SK-N-SH treated with all-trans-retinoic acid at 6 μM for 48 hours (cell line): ENCODE data around the gene MRPL42.

ENCODE experiments used
- ATAC-seq: fragments of 200-7000 bp; cut with Tn5 transposase; 3 replicates; pipeline ENCODE4 v1.9.1; 2020; ENCODE audit warnings: mild to moderate bottlenecking, moderate library complexity
- ARNTL ChIP-seq: fragments of 450-650 bp; formaldehyde crosslinking; IDR thresholded peaks from 2 replicates; pipeline ENCODE4 v1.5.0; 2020; ENCODE audit warnings: low read depth, mild to moderate bottlenecking, moderate library complexity, borderline replicate concordance
- CREB5 ChIP-seq: fragments of 250-450 bp; sonication (Bioruptor Pico); IDR thresholded peaks from 2 replicates; pipeline ENCODE4 v1.5.1; 2020; ENCODE audit warnings: low read depth, mild to moderate bottlenecking, moderate library complexity
- CSDC2 ChIP-seq: fragments of 250-450 bp; sonication (Bioruptor Pico); IDR thresholded peaks from 2 replicates; pipeline ENCODE4 v1.5.0; 2020; ENCODE audit warnings: mild to moderate bottlenecking, moderate library complexity
- ESRRG ChIP-seq: fragments of 250-450 bp; sonication (Bioruptor Pico); IDR thresholded peaks from 2 replicates; pipeline ENCODE4 v1.6.1; 2021; ENCODE audit warnings: mild to moderate bottlenecking
- GLIS3 ChIP-seq: fragments of 250-450 bp; sonication (Bioruptor Pico); IDR thresholded peaks from 2 replicates; pipeline ENCODE4 v1.5.0; 2020; ENCODE audit warnings: mild to moderate bottlenecking, moderate library complexity
- PATZ1 ChIP-seq: fragments of 250-450 bp; sonication (Bioruptor Pico); IDR thresholded peaks from 2 replicates; pipeline ENCODE4 v1.8.0; 2020; ENCODE audit warnings: mild to moderate bottlenecking, moderate library complexity, borderline replicate concordance
- POU6F1 ChIP-seq: fragments of 250-450 bp; sonication (Bioruptor Pico); IDR thresholded peaks from 2 replicates; pipeline ENCODE4 v1.8.0; 2021; ENCODE audit warnings: low read depth, mild to moderate bottlenecking, moderate library complexity, borderline replicate concordance
- PPARA ChIP-seq: fragments of 250-450 bp; sonication (Bioruptor Pico); IDR thresholded peaks from 2 replicates; pipeline ENCODE4 v1.5.0; 2020; ENCODE audit warnings: mild to moderate bottlenecking, borderline replicate concordance
- RARB ChIP-seq: fragments of 250-450 bp; sonication (Bioruptor Pico); IDR thresholded peaks from 2 replicates; pipeline ENCODE4 v1.8.0; 2021; ENCODE audit warnings: mild to moderate bottlenecking, moderate library complexity
- TCF4 ChIP-seq: fragments of 250-450 bp; sonication (Bioruptor Pico); IDR thresholded peaks from 2 replicates; pipeline ENCODE4 v1.8.0; 2021; ENCODE audit warnings: mild to moderate bottlenecking, moderate library complexity, borderline replicate concordance
- TOX ChIP-seq: fragments of 250-450 bp; sonication (Bioruptor Pico); IDR thresholded peaks from 2 replicates; pipeline ENCODE4 v1.8.0; 2021; ENCODE audit warnings: mild to moderate bottlenecking, moderate library complexity, borderline replicate concordance
- TSHZ2 ChIP-seq: fragments of 250-450 bp; sonication (Bioruptor Pico); IDR thresholded peaks from 2 replicates; pipeline ENCODE4 v1.5.0; 2020; ENCODE audit warnings: mild to moderate bottlenecking, moderate library complexity
- ZC3H10 ChIP-seq: fragments of 250-450 bp; sonication (Bioruptor Pico); IDR thresholded peaks from 2 replicates; pipeline ENCODE4 v1.5.1; 2021; ENCODE audit warnings: mild to moderate bottlenecking, moderate library complexity
- ZFP3 ChIP-seq: fragments of 250-450 bp; sonication (Bioruptor Pico); IDR thresholded peaks from 2 replicates; pipeline ENCODE4 v1.5.0; 2020; ENCODE audit warnings: mild to moderate bottlenecking, moderate library complexity
- ZFP30 ChIP-seq: fragments of 450-650 bp; formaldehyde crosslinking; IDR thresholded peaks from 2 replicates; pipeline ENCODE4 v1.5.0; 2022; ENCODE audit warnings: mild to moderate bottlenecking, moderate library complexity
- ZNF565 ChIP-seq: fragments of 450-650 bp; formaldehyde crosslinking; conservative IDR thresholded peaks from 2 replicates; pipeline ENCODE4 v1.5.0; 2020; ENCODE audit warnings: low read depth, mild to moderate bottlenecking, moderate library complexity
- ZNF70 ChIP-seq: fragments of 450-650 bp; formaldehyde crosslinking; IDR thresholded peaks from 2 replicates; pipeline ENCODE4 v1.5.0; 2020; ENCODE audit warnings: mild to moderate bottlenecking, moderate library complexity
- ZNF8 ChIP-seq: fragments of 450-650 bp; formaldehyde crosslinking; IDR thresholded peaks from 2 replicates; pipeline ENCODE4 v1.5.0; 2020; ENCODE audit warnings: mild to moderate bottlenecking, moderate library complexity

MRPL42 gene

GRCh38 chr12:93440043-93440835, 27.1 kb upstream of the MRPL42 start:
- no peak for ATAC-seq
- TF ChIP-seq TOX (CRISPR knock-in tag) = no peak
- no peak for TF ChIP-seq TCF4 (CRISPR knock-in tag)
- no peak for TF ChIP-seq ZNF8 (CRISPR knock-in tag)
- no peak for TF ChIP-seq ZC3H10
- TF ChIP-seq CSDC2 (CRISPR knock-in tag) = no peak
- no peak for TF ChIP-seq RARB
- TF ChIP-seq GLIS3 (CRISPR knock-in tag) = no peak
- TF ChIP-seq TSHZ2 (CRISPR knock-in tag) = no peak

GRCh38 chr12:93441081-93441616, 26.2 kb upstream of the MRPL42 start:
- TF ChIP-seq TOX (CRISPR knock-in tag) = no peak
- no peak for TF ChIP-seq ZNF70 (CRISPR knock-in tag)
- no peak for TF ChIP-seq CSDC2 (CRISPR knock-in tag)
- TF ChIP-seq ESRRG (CRISPR knock-in tag) = no peak
- no peak for TF ChIP-seq ZNF8 (CRISPR knock-in tag)
- TF ChIP-seq ZNF565 (CRISPR knock-in tag) = no peak
- no peak for TF ChIP-seq PPARA (CRISPR knock-in tag)
- no peak for TF ChIP-seq TCF4 (CRISPR knock-in tag)
- TF ChIP-seq ZFP3 = no peak
- TF ChIP-seq CREB5 (CRISPR knock-in tag) = no peak
- no peak for TF ChIP-seq TSHZ2 (CRISPR knock-in tag)
- TF ChIP-seq PATZ1 (CRISPR knock-in tag) = no peak
- TF ChIP-seq ZFP30 = no peak
- TF ChIP-seq ARNTL (CRISPR knock-in tag) = no peak
- no peak for TF ChIP-seq POU6F1 (CRISPR knock-in tag)
- TF ChIP-seq RARB = no peak
- TF ChIP-seq, all 23 proteins: peak for 0
- ATAC-seq = peak; percentile 4; the same call in 2 of the 3 replicates
